ENCODE results near the gene PDS5B.

PDS5B gene

GRCh38 chr13:32587811-32588170 lies 1.5 kb downstream of the PDS5B start:
- no peak for DNase-seq (ENCODE audit: low read depth in 1 of 2, low spot score in 1 of 2)

- no peak for DNase-seq (ENCODE audit: low read depth in 1 of 2, low spot score in 1 of 2)
Observed at GRCh38 chr13:32588736-32589135, 2.5 kb downstream of the PDS5B start.

GRCh38 chr13:32589471-32589870 lies 3.2 kb downstream of the PDS5B start:
- DNase-seq (ENCODE audit: low read depth in 1 of 2, low spot score in 1 of 2), result no peak

GRCh38 chr13:32590266-32590665 lies 4.0 kb downstream of the PDS5B start:
- DNase-seq (ENCODE audit: low read depth in 1 of 2, low spot score in 1 of 2), result no peak

GRCh38 chr13:32592082-32592481 lies 5.8 kb downstream of the PDS5B start:
- DNase-seq (ENCODE audit: low read depth in 1 of 2, low spot score in 1 of 2), result no peak

GRCh38 chr13:32594157-32594738 lies 8.0 kb downstream of the PDS5B start:
- no peak for DNase-seq (ENCODE audit: low read depth in 1 of 2, low spot score in 1 of 2)

GRCh38 chr13:32595306-32595705 lies 9.1 kb downstream of the PDS5B start:
- no peak for DNase-seq (ENCODE audit: low read depth in 1 of 2, low spot score in 1 of 2)

GRCh38 chr13:32600890-32601289 lies 14.6 kb downstream of the PDS5B start:
- DNase-seq (ENCODE audit: low read depth in 1 of 2, low spot score in 1 of 2), result no peak

GRCh38 chr13:32609428-32609827 lies 23.2 kb downstream of the PDS5B start:
- DNase-seq (ENCODE audit: low read depth in 1 of 2, low spot score in 1 of 2), result no peak

GRCh38 chr13:32610538-32610937 lies 24.3 kb downstream of the PDS5B start:
- no peak for DNase-seq (ENCODE audit: low read depth in 1 of 2, low spot score in 1 of 2)

- DNase-seq (ENCODE audit: low read depth in 1 of 2, low spot score in 1 of 2), result no peak
Observed at GRCh38 chr13:32610977-32611376, 24.7 kb downstream of the PDS5B start.

GRCh38 chr13:32616883-32617511 lies 30.7 kb downstream of the PDS5B start:
- no peak for DNase-seq (ENCODE audit: low read depth in 1 of 2, low spot score in 1 of 2)

GRCh38 chr13:32622827-32623226 lies 36.6 kb downstream of the PDS5B start:
- DNase-seq (ENCODE audit: low read depth in 1 of 2, low spot score in 1 of 2), result no peak

GRCh38 chr13:32624441-32624840 lies 38.2 kb downstream of the PDS5B start:
- no peak for DNase-seq (ENCODE audit: low read depth in 1 of 2, low spot score in 1 of 2)

- no peak for DNase-seq (ENCODE audit: low read depth in 1 of 2, low spot score in 1 of 2)
Observed at GRCh38 chr13:32627793-32628192, 41.5 kb downstream of the PDS5B start.

GRCh38 chr13:32629313-32629712 lies 43.1 kb downstream of the PDS5B start:
- no peak for DNase-seq (ENCODE audit: low read depth in 1 of 2, low spot score in 1 of 2)

- no peak for DNase-seq (ENCODE audit: low read depth in 1 of 2, low spot score in 1 of 2)
Observed at GRCh38 chr13:32629866-32630265, 43.6 kb downstream of the PDS5B start.

GRCh38 chr13:32632343-32632909 lies 46.2 kb downstream of the PDS5B start:
- no peak for DNase-seq (ENCODE audit: low read depth in 1 of 2, low spot score in 1 of 2)

- DNase-seq (ENCODE audit: low read depth in 1 of 2, low spot score in 1 of 2), result no peak
Observed at GRCh38 chr13:32636711-32637110, 50.5 kb downstream of the PDS5B start.

- no peak for DNase-seq (ENCODE audit: low read depth in 1 of 2, low spot score in 1 of 2)
Observed at GRCh38 chr13:32638739-32639138, 52.5 kb downstream of the PDS5B start.

GRCh38 chr13:32639502-32640105 lies 53.4 kb downstream of the PDS5B start:
- DNase-seq (ENCODE audit: low read depth in 1 of 2, low spot score in 1 of 2), result no peak

GRCh38 chr13:32642316-32642715 lies 56.1 kb downstream of the PDS5B start:
- no peak for DNase-seq (ENCODE audit: low read depth in 1 of 2, low spot score in 1 of 2)

- no peak for DNase-seq (ENCODE audit: low read depth in 1 of 2, low spot score in 1 of 2)
Observed at GRCh38 chr13:32642858-32643257, 56.6 kb downstream of the PDS5B start.

Data from stimulated activated CD4-positive, alpha-beta T cell treated with anti-CD3 and anti-CD28 coated beads, Interleukin-15, amount 100 ng/mL, for 1 hour (primary cell).